ENCODE measurements around the gene ACTG1. TPM values are rescaled to one million over a fixed set of nuclear protein-coding genes. Genes with fewer than 3 reads are reported as not detected.
A peak's percentile ranks its signal among the peaks of the same experiment; 100 is the strongest.

The ACTG1 gene
- total and polyA plus RNA-seq, 2 of the 4 experiments (the other 2 are of a cell fraction): 10,907 to 15,732 TPM

DNA sequence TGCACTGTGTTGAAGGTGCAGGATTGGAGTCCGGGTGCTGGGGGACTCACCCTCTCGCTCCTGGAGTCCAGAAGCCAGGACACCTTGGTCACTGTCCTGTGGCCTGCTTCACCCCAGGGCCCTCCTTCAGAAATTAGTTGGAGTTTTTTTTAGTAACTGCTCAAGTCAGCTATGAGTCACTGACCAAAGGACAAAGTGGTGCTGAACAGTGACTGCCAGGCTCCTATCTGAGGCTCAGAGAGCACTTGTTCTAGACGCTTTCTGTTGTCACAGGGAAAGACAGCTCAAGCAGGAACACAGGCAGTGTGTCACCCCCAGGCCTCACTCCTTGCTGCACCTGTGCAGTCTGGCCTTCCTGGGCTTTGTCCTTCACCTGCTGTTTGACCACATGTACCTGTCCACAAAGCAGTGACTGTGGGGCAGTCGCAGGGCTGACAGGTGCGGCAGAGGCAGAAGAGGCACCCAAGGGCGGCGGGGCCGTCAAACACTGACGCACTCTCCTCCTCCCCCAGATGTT, 43.6 kb upstream of the ACTG1 start:
- H3K4me3 ChIP-seq (ENCODE audit: insufficient read depth, low read depth, low read length): no peak overlapping the region
- H4K20me1 ChIP-seq (ENCODE audit: insufficient read depth, low read length): peaks cover 33% of the 10 kb centered on the region
- H4K8ac ChIP-seq (ENCODE audit: low read depth in 2 of 2, low read length in 2 of 2): no peak overlapping the region
- in situ Hi-C loops (cut with MboI; ENCODE audit: low sequenced_read_pairs): no loop called here
- POLR2A ChIA-PET (ENCODE audit: unreplicated experiment): no interaction called here
- peaks cover 20% of the 10 kb centered on the region for H3K4me1 ChIP-seq (ENCODE audit: control insufficient read depth, insufficient read depth, low read length)
- no peak overlapping the region for H3K9ac ChIP-seq (ENCODE audit: low read depth, low read length)
- H3K27ac ChIP-seq (ENCODE audit: insufficient read depth, low read length): no peak overlapping the region; the same call in 1 of the 2 replicates
- CTCF ChIA-PET: no interaction called here
- H3K14ac ChIP-seq (replicated peaks; ENCODE audit: low read depth, low read length): no peak overlapping the region
- H2BK5ac ChIP-seq (ENCODE audit: low read depth, low read length, poor library complexity, severe bottlenecking): peak overlapping the region; percentile 27
- WGBS, 2 experiments (ENCODE audit: extremely low coverage in 2 of 2, insufficient read length in 1 of 2): 50% methylated on average over 2 of the region's 9 CpGs; no CpG with 5 or more reads in 1 of the 2 experiments
- no TSS peak for BruUV-seq (replicated peaks)
- H2AK5ac ChIP-seq (ENCODE audit: low read depth, low read length): peak overlapping the region; percentile 77
- ATAC-seq (ENCODE audit: low read depth) (no peak), DNase-seq (peak; percentile 60)
- peak overlapping the region; percentile 1 for H2AK9ac ChIP-seq (replicated peaks; ENCODE audit: low read depth, low read length, poor library complexity)
- H3K18ac ChIP-seq (ENCODE audit: low read depth, low read length): no peak overlapping the region
- H2AFZ ChIP-seq (replicated peaks; ENCODE audit: low read length, poor library complexity): no peak overlapping the region
- peaks cover 36% of the 10 kb centered on the region for H3K36me3 ChIP-seq (ENCODE audit: control insufficient read depth, insufficient read depth, low read length)
- no peak overlapping the region for H3K23ac ChIP-seq (ENCODE audit: low read depth, low read length)
- no peak overlapping the region for H4K91ac ChIP-seq (ENCODE audit: insufficient read depth, low read depth, low read length)
- no peak overlapping the region for H2BK15ac ChIP-seq (ENCODE audit: low read depth, low read length)
- no peak; the same call in 1 of the 2 replicates for TF ChIP-seq FOS (IDR thresholded peaks at IDR 0.05; ENCODE audit: low read depth, low read length)
- no peak for TF ChIP-seq MAFK (IDR thresholded peaks at IDR 0.05; ENCODE audit: low read depth, low read length)
- no peak for TF ChIP-seq NFE2L2 (IDR thresholded peaks at IDR 0.05; ENCODE audit: low read depth, low read length)
- TF ChIP-seq BHLHE40 (IDR thresholded peaks at IDR 0.05; ENCODE audit: low read depth, low read length): no peak
- TF ChIP-seq CEBPB (IDR thresholded peaks at IDR 0.05; ENCODE audit: low read depth, low read length): no peak
- TF ChIP-seq RCOR1 (IDR thresholded peaks at IDR 0.05; ENCODE audit: insufficient replicate concordance, low read length): no peak
- H3K27me3 ChIP-seq (ENCODE audit: control insufficient read depth, insufficient read depth, low read length): no peaks in the 10 kb centered on the region
- intact Hi-C loops (cut with micrococcal nuclease): no loop called here
- dilution Hi-C loops (cut with HindIII; ENCODE audit: low sequenced_read_pairs, unreplicated experiment): no loop called here
- no peaks in the 10 kb centered on the region for H3K9me3 ChIP-seq (ENCODE audit: control insufficient read depth, insufficient read depth, low read length)
- peak overlapping the region; percentile 37; the same call in 1 of the 2 replicates for H3K4me2 ChIP-seq (ENCODE audit: low read depth, low read length)
- H2BK20ac ChIP-seq (ENCODE audit: low read depth, low read length): no peak overlapping the region
- no peak overlapping the region for H2BK120ac ChIP-seq (ENCODE audit: low read depth, low read length)
- H3K4ac ChIP-seq (ENCODE audit: low read depth, low read length): peak overlapping the region; percentile 45
- no peak overlapping the region for H4K5ac ChIP-seq (ENCODE audit: low read depth, low read length)
- H3K56ac ChIP-seq (ENCODE audit: extremely low read depth, insufficient read depth, low read length): no peak overlapping the region
- H3K79me1 ChIP-seq (ENCODE audit: low read depth in 1 of 2, low read length in 2 of 2): peaks cover 6 to 72% of the 10 kb centered on the region in 2 experiments; a peak in 3 of 4 replicates
- H3K9me1 ChIP-seq (ENCODE audit: insufficient read depth, low read length): peaks cover 13% of the 10 kb centered on the region
